ENCODE data around the gene CASP5. TPM values are rescaled to one million over a fixed set of nuclear protein-coding genes. Genes with fewer than 3 reads are reported as not detected.

Gene CASP5
- total and polyA plus RNA-seq, 2 of the 4 experiments (the other 2 are of a cell fraction): not detected

DNA sequence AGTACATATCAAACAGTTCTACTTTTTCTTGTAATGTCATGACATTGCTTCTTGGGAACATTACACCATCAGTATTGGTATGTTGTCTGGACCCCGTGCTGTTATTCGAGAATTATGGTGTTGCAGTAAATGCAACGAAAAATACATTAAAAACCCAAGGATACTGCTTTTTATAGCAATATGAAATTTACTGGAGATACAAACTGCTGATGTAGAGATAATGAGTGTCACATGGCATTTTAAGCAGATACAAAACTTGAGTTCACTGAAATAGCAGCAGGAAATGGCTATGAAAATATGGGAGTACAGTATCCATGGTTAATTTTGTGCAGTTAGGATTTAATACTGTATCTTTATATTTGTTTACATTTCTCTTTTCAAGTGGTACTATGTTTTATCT, 29.5 kb upstream of the CASP5 start:
- H3K23ac ChIP-seq (ENCODE audit: low read depth, low read length): no peak overlapping the region
- H3K27ac ChIP-seq (ENCODE audit: insufficient read depth, low read length): no peak overlapping the region
- WGBS, 2 experiments (ENCODE audit: extremely low coverage in 2 of 2, insufficient read length in 1 of 2): no CpG with 5 or more reads among the region's 3 CpGs
- H3K4ac ChIP-seq (ENCODE audit: low read depth, low read length): no peak overlapping the region
- no TSS peak for BruUV-seq (replicated peaks)
- POLR2A ChIA-PET (ENCODE audit: unreplicated experiment): no interaction called here
- H3K9me3 ChIP-seq (ENCODE audit: control insufficient read depth, insufficient read depth, low read length): no peaks in the 10 kb centered on the region
- intact Hi-C loops (cut with micrococcal nuclease): loop anchor here (1.0 kb wide), 1 partner anchor 9 kb away; no protein-coding TSS in a partner anchor
- no peaks in the 10 kb centered on the region for H3K9me1 ChIP-seq (ENCODE audit: insufficient read depth, low read length)
- H4K91ac ChIP-seq (ENCODE audit: insufficient read depth, low read depth, low read length): no peak overlapping the region
- no peak overlapping the region for H3K4me2 ChIP-seq (ENCODE audit: low read depth, low read length)
- no peak overlapping the region for H2BK20ac ChIP-seq (ENCODE audit: low read depth, low read length)
- DNase-seq (no peak), ATAC-seq (ENCODE audit: low read depth) (no peak)
- H4K8ac ChIP-seq (ENCODE audit: low read depth in 2 of 2, low read length in 2 of 2): no peak overlapping the region
- CTCF ChIA-PET: no interaction called here
- H2AFZ ChIP-seq (replicated peaks; ENCODE audit: low read length, poor library complexity): no peak overlapping the region
- H3K79me1 ChIP-seq (ENCODE audit: low read depth in 1 of 2, low read length in 2 of 2): no peaks in the 10 kb centered on the region
- H3K4me3 ChIP-seq (ENCODE audit: insufficient read depth, low read depth, low read length): no peak overlapping the region
- H3K18ac ChIP-seq (ENCODE audit: low read depth, low read length): no peak overlapping the region
- no peaks in the 10 kb centered on the region; the same call in 1 of the 2 replicates for H3K4me1 ChIP-seq (ENCODE audit: control insufficient read depth, insufficient read depth, low read length)
- H3K36me3 ChIP-seq (ENCODE audit: control insufficient read depth, insufficient read depth, low read length): no peaks in the 10 kb centered on the region
- no peak overlapping the region for H3K14ac ChIP-seq (replicated peaks; ENCODE audit: low read depth, low read length)
- H2BK120ac ChIP-seq (ENCODE audit: low read depth, low read length): no peak overlapping the region
- dilution Hi-C loops (cut with HindIII; ENCODE audit: low sequenced_read_pairs, unreplicated experiment): no loop called here
- H2BK5ac ChIP-seq (ENCODE audit: low read depth, low read length, poor library complexity, severe bottlenecking): no peak overlapping the region
- no peak overlapping the region for H3K9ac ChIP-seq (ENCODE audit: low read depth, low read length)
- H2BK15ac ChIP-seq (ENCODE audit: low read depth, low read length): no peak overlapping the region
- no peaks in the 10 kb centered on the region for H4K20me1 ChIP-seq (ENCODE audit: insufficient read depth, low read length)
- no peak overlapping the region for H2AK9ac ChIP-seq (replicated peaks; ENCODE audit: low read depth, low read length, poor library complexity)
- H3K56ac ChIP-seq (ENCODE audit: extremely low read depth, insufficient read depth, low read length): no peak overlapping the region
- in situ Hi-C loops (cut with MboI; ENCODE audit: low sequenced_read_pairs): no loop called here
- H4K5ac ChIP-seq (ENCODE audit: low read depth, low read length): no peak overlapping the region
- no peaks in the 10 kb centered on the region for H3K27me3 ChIP-seq (ENCODE audit: control insufficient read depth, insufficient read depth, low read length)
- no peak for TF ChIP-seq MXI1 (IDR thresholded peaks at IDR 0.05; ENCODE audit: borderline replicate concordance, low read depth, low read length)
- TF ChIP-seq RFX5 (IDR thresholded peaks at IDR 0.05; ENCODE audit: low read depth, low read length): no peak
- no peak for TF ChIP-seq MAFK (IDR thresholded peaks at IDR 0.05; ENCODE audit: low read depth, low read length)
- no peak for TF ChIP-seq SMC3 (IDR thresholded peaks at IDR 0.05; ENCODE audit: low read depth, low read length)
- TF ChIP-seq POLR2A (IDR thresholded peaks at IDR 0.05; ENCODE audit: low read depth, low read length): no peak
- no peak for TF ChIP-seq MAZ (IDR thresholded peaks at IDR 0.05; ENCODE audit: borderline replicate concordance, low read depth, low read length)
- TF ChIP-seq BHLHE40 (IDR thresholded peaks at IDR 0.05; ENCODE audit: low read depth, low read length): no peak
- TF ChIP-seq RAD21 (IDR thresholded peaks at IDR 0.05; ENCODE audit: low read length): no peak
- no peak overlapping the region for H2AK5ac ChIP-seq (ENCODE audit: low read depth, low read length)

Data from IMR-90 (cell line).